Measurements from ENCODE around the gene HNRNPA3. TPM values are rescaled to one million over a fixed set of nuclear protein-coding genes. Genes with fewer than 3 reads are reported as not detected.
A peak's percentile ranks its signal among the peaks of the same experiment; 100 is the strongest.

Gene HNRNPA3
- total and polyA plus RNA-seq, 2 of the 13 experiments (the other 11 are each of a cell fraction or from before 2014, with no cell fraction given) = 73.3 to 97.7 TPM

DNA sequence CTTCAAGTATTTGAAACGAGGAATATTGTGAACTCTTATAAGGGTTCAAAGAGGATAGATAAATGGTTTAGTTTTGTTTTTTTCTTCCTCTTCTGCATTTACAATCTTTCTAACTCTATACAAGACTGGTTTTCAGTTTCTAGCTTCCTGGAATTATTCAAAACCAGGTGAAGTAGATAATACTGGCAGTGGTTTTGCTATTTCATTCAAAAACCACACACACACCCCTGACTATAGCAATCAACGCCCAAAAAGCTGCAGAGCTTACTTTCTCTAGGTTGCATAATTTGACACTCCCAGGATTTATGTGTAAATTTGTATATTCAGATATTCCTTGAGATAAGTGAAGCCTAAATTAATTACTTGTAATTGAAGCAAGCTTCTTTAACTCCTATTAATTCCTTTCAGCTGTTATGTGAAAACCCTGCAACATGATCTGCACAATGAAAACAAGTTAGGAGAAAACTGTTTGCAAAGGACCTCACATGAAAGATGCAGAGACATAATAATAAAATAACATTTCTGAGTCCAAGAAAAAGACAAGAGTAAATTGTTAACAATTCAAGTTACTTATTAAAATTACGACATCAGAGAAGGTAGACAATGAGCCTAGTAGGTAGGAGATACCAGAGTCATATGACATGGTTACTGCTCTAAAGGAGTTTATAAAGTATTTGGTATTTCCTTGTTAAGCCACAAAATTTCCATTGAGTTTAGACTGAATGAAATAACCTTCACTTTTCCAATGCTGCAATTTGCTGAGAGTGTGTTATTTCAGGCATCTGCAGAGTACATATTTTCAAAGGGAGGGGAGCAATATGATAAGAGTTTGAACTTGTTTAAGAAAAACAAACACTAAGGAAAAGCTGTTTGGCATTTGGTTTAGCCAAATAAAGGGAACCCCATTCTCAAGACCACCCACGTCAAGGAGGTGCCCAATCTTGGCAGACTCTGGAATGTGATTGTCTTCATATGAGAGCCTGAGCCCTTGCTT lies 53.5 kb downstream of the HNRNPA3 start (continued):
- TF ChIP-seq MNT (IDR thresholded peaks at IDR 0.05) (no peak), GRHL1 (CRISPR knock-in tag; conservative IDR thresholded peaks at IDR 0.05) (no peak), CCDC6 (CRISPR knock-in tag; IDR thresholded peaks at IDR 0.05) (no peak), ZNF383 (CRISPR knock-in tag; IDR thresholded peaks at IDR 0.05; ENCODE audit: borderline replicate concordance) (no peak), GPN1 (CRISPR knock-in tag; IDR thresholded peaks at IDR 0.05; ENCODE audit: borderline replicate concordance) (no peak), ZNF510 (CRISPR knock-in tag; IDR thresholded peaks at IDR 0.05; ENCODE audit: low read depth) (no peak), SNAI1 (CRISPR knock-in tag; IDR thresholded peaks at IDR 0.05; ENCODE audit: borderline replicate concordance) (no peak), MATR3 (CRISPR knock-in tag; IDR thresholded peaks at IDR 0.05) (no peak), TRIM24 (CRISPR knock-in tag; IDR thresholded peaks at IDR 0.05) (no peak)
- TF ChIP-seq, protein P1, sequence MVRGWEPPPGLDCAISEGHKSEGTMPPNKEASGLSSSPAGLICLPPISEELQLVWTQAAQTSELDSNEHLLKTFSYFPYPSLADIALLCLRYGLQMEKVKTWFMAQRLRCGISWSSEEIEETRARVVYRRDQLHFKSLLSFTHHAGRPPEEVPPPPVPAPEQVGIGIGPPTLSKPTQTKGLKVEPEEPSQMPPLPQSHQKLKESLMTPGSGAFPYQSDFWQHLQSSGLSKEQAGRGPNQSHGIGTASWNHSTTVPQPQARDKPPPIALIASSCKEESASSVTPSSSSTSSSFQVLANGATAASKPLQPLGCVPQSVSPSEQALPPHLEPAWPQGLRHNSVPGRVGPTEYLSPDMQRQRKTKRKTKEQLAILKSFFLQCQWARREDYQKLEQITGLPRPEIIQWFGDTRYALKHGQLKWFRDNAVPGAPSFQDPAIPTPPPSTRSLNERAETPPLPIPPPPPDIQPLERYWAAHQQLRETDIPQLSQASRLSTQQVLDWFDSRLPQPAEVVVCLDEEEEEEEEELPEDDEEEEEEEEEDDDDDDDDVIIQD (CRISPR knock-in tag; IDR thresholded peaks at IDR 0.05; ENCODE audit: low read depth) = no peak
- TF ChIP-seq, protein P2, sequence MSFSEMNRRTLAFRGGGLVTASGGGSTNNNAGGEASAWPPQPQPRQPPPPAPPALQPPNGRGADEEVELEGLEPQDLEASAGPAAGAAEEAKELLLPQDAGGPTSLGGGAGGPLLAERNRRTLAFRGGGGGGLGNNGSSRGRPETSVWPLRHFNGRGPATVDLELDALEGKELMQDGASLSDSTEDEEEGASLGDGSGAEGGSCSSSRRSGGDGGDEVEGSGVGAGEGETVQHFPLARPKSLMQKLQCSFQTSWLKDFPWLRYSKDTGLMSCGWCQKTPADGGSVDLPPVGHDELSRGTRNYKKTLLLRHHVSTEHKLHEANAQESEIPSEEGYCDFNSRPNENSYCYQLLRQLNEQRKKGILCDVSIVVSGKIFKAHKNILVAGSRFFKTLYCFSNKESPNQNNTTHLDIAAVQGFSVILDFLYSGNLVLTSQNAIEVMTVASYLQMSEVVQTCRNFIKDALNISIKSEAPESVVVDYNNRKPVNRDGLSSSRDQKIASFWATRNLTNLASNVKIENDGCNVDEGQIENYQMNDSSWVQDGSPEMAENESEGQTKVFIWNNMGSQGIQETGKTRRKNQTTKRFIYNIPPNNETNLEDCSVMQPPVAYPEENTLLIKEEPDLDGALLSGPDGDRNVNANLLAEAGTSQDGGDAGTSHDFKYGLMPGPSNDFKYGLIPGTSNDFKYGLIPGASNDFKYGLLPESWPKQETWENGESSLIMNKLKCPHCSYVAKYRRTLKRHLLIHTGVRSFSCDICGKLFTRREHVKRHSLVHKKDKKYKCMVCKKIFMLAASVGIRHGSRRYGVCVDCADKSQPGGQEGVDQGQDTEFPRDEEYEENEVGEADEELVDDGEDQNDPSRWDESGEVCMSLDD (CRISPR knock-in tag; IDR thresholded peaks at IDR 0.05; ENCODE audit: borderline replicate concordance) = peak; percentile 63; the same call in 1 of the 2 replicates
- TF ChIP-seq, protein P3, sequence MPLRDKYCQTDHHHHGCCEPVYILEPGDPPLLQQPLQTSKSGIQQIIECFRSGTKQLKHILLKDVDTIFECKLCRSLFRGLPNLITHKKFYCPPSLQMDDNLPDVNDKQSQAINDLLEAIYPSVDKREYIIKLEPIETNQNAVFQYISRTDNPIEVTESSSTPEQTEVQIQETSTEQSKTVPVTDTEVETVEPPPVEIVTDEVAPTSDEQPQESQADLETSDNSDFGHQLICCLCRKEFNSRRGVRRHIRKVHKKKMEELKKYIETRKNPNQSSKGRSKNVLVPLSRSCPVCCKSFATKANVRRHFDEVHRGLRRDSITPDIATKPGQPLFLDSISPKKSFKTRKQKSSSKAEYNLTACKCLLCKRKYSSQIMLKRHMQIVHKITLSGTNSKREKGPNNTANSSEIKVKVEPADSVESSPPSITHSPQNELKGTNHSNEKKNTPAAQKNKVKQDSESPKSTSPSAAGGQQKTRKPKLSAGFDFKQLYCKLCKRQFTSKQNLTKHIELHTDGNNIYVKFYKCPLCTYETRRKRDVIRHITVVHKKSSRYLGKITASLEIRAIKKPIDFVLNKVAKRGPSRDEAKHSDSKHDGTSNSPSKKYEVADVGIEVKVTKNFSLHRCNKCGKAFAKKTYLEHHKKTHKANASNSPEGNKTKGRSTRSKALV (CRISPR knock-in tag; IDR thresholded peaks at IDR 0.05) = no peak
- TF ChIP-seq, protein P4, sequence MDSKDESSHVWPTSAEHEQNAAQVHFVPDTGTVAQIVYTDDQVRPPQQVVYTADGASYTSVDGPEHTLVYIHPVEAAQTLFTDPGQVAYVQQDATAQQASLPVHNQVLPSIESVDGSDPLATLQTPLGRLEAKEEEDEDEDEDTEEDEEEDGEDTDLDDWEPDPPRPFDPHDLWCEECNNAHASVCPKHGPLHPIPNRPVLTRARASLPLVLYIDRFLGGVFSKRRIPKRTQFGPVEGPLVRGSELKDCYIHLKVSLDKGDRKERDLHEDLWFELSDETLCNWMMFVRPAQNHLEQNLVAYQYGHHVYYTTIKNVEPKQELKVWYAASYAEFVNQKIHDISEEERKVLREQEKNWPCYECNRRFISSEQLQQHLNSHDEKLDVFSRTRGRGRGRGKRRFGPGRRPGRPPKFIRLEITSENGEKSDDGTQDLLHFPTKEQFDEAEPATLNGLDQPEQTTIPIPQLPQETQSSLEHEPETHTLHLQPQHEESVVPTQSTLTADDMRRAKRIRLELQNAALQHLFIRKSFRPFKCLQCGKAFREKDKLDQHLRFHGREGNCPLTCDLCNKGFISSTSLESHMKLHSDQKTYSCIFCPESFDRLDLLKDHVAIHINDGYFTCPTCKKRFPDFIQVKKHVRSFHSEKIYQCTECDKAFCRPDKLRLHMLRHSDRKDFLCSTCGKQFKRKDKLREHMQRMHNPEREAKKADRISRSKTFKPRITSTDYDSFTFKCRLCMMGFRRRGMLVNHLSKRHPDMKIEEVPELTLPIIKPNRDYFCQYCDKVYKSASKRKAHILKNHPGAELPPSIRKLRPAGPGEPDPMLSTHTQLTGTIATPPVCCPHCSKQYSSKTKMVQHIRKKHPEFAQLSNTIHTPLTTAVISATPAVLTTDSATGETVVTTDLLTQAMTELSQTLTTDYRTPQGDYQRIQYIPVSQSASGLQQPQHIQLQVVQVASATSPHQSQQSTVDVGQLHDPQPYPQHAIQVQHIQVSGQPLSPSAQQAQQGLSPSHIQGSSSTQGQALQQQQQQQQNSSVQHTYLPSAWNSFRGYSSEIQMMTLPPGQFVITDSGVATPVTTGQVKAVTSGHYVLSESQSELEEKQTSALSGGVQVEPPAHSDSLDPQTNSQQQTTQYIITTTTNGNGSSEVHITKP (CRISPR knock-in tag; IDR thresholded peaks at IDR 0.05; ENCODE audit: low read depth) = no peak

Measured in HepG2 (cell line).